Smooth muscle cell (in vitro differentiated cells): ENCODE data around the gene EXO1. TPM values are rescaled to one million over a fixed set of nuclear protein-coding genes. Genes with fewer than 3 reads are reported as not detected.

ENCODE experiments used
- DNase-seq: peaks from one replicate; lab custom pipeline; 2025; ENCODE audit not compliant: unreplicated experiment; lab: John Stamatoyannopoulos, UW
- H2AFZ ChIP-seq: fragments of 200-600 bp; sonication (generic); 2 replicates; pipeline ENCODE4 v1.6.0; 2016; ENCODE audit warnings: antibody characterized with exemption, low read depth, mild to moderate bottlenecking
- H3F3A ChIP-seq: fragments of 200-600 bp; sonication (generic); 2 replicates; pipeline ENCODE4 v1.6.0; 2017; ENCODE audit warnings: antibody characterized with exemption, low read depth
- H3K27ac ChIP-seq: fragments of 200-600 bp; sonication (generic); 2 replicates; pipeline ENCODE4 v1.5.1; 2016; ENCODE audit warnings: low read depth, mild to moderate bottlenecking
- H3K27me3 ChIP-seq: fragments of 200-600 bp; sonication (generic); 2 replicates; pipeline ENCODE4 v1.6.1; 2016; ENCODE audit warnings: low read depth, mild to moderate bottlenecking
- H3K36me3 ChIP-seq: fragments of 200-600 bp; sonication (generic); 2 replicates; pipeline ENCODE4 v1.5.1; 2016; ENCODE audit warnings: low read depth
- H3K4me1 ChIP-seq: fragments of 200-600 bp; sonication (generic); 2 replicates; pipeline ENCODE4 v1.5.1; 2016; ENCODE audit warnings: low read depth
- H3K4me2 ChIP-seq: fragments of 200-600 bp; sonication (generic); 2 replicates; pipeline ENCODE4 v1.6.0; 2016; ENCODE audit warnings: mild to moderate bottlenecking
- H3K4me3 ChIP-seq: fragments of 200-600 bp; sonication (generic); 2 replicates; pipeline ENCODE4 v1.5.1; 2016; ENCODE audit warnings: mild to moderate bottlenecking
- H3K79me2 ChIP-seq: fragments of 200-600 bp; sonication (generic); 2 replicates; pipeline ENCODE4 v1.6.0; 2016; ENCODE audit warnings: low read depth, mild to moderate bottlenecking
- H3K9ac ChIP-seq: fragments of 200-600 bp; sonication (generic); 2 replicates; pipeline ENCODE4 v1.6.0; 2016; ENCODE audit warnings: low read depth
- H3K9me3 ChIP-seq: fragments of 200-600 bp; sonication (generic); replicated peaks from 2 replicates; pipeline ENCODE4 v1.5.1; 2016; ENCODE audit warnings: low read depth
- H4K20me1 ChIP-seq: fragments of 200-600 bp; sonication (generic); 2 replicates; pipeline ENCODE4 v1.6.0; 2016; ENCODE audit warnings: low read depth
- CTCF ChIP-seq: fragments of 200-600 bp; sonication (generic); IDR thresholded peaks from 2 replicates; pipeline ENCODE4 v1.5.1; 2017; ENCODE audit warnings: borderline replicate concordance, mild to moderate bottlenecking, antibody characterized with exemption; ENCODE audit not compliant: insufficient read depth, poor library complexity, severe bottlenecking
- WGBS: methylation state at CpG from one replicate; pipeline ENCODE4 v1.1.7; 2016; ENCODE audit warnings: low lambda C conversion rate; 5-methylcytosine and 5-hydroxymethylcytosine counted together
- polyA plus RNA-seq: library from polyadenylated mRNA; unstranded; fragments of >200 nt; fragmentation: Nextera tagmentation; extraction: Ambion mirVana; gene quantifications from 2 replicates; pipeline ENCODE4 v1.2.1, GENCODE V29; 2016
- total RNA-seq: library from RNA; depleted of rRNA; stranded (reverse); fragments of >200 nt; gene quantifications from 2 replicates; pipeline ENCODE4 v1.2.3, GENCODE V29; 2014

The EXO1 gene
- total and polyA plus RNA-seq, 2 experiments from 2014 or later: 7.5 to 11.0 TPM

- no peak for DNase-seq
- no peaks in the 10 kb centered on the region for H3K79me2 ChIP-seq
- H3K4me3 ChIP-seq: no peak overlapping the region
- H2AFZ ChIP-seq: no peak overlapping the region
- H4K20me1 ChIP-seq: no peaks in the 10 kb centered on the region
- H3K36me3 ChIP-seq: no peaks in the 10 kb centered on the region
- H3K27me3 ChIP-seq: no peaks in the 10 kb centered on the region
- H3K4me1 ChIP-seq: no peaks in the 10 kb centered on the region
- no peak overlapping the region for H3K9ac ChIP-seq
- no peaks in the 10 kb centered on the region for H3F3A ChIP-seq
- WGBS: 78% methylated on average over 4 of the region's 4 CpGs
- no peak overlapping the region for H3K4me2 ChIP-seq
- no peak for TF ChIP-seq CTCF
- H3K27ac ChIP-seq: no peak overlapping the region
- H3K9me3 ChIP-seq: no peaks in the 10 kb centered on the region
Measured at GRCh38 chr1:241927321-241927720, 79.3 kb downstream of the EXO1 start.

DNA sequence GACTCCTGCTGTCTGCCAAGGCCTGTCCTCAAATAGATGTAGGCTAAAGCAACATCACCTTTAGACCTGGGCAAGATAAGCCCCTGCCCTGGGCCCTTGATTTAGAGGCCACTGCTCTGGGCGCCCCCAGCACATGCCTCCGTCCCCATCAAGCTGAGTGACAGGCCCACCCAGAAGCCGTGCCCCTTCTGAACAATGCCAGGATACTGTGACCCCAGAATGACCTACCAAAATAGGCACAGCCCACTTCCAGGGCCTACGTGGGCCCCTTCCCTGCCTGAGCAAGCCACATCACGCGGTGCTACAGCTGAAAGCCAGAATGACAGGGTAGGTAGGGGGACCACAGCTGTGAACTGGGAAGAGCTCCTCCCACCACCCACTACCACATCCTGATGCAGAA is 84.8 kb downstream of the EXO1 start:
- Histone ChIP-seq H3K9me3 (no peaks in the 10 kb centered on the region), H3F3A (no peaks in the 10 kb centered on the region), H4K20me1 (no peaks in the 10 kb centered on the region), H3K79me2 (no peaks in the 10 kb centered on the region), H3K36me3 (no peaks in the 10 kb centered on the region), H2AFZ (no peak overlapping the region), H3K4me1 (peaks cover 3% of the 10 kb centered on the region), H3K9ac (no peak overlapping the region), H3K27me3 (no peaks in the 10 kb centered on the region), H3K27ac (no peak overlapping the region), H3K4me3 (no peak overlapping the region), H3K4me2 (no peak overlapping the region)
- DNase-seq: no peak
- no peak for TF ChIP-seq CTCF
- WGBS: 97% methylated on average over 6 of the region's 6 CpGs

GRCh38 chr1:241934201-241934848 is 86.3 kb downstream of the EXO1 start:
- Histone ChIP-seq H3K4me2 (no peak overlapping the region), H3K9ac (no peak overlapping the region), H3K27me3 (no peaks in the 10 kb centered on the region), H3K9me3 (peaks cover 4% of the 10 kb centered on the region), H4K20me1 (no peaks in the 10 kb centered on the region), H3K79me2 (no peaks in the 10 kb centered on the region), H3K4me3 (no peak overlapping the region), H3K4me1 (peaks cover 3% of the 10 kb centered on the region), H3K36me3 (no peaks in the 10 kb centered on the region), H3F3A (no peaks in the 10 kb centered on the region), H3K27ac (no peak overlapping the region), H2AFZ (no peak overlapping the region)
- WGBS: 70% methylated on average over 12 of the region's 12 CpGs
- no peak for TF ChIP-seq CTCF
- DNase-seq: no peak

GRCh38 chr1:241934866-241935265 is 86.9 kb downstream of the EXO1 start:
- H3K27ac ChIP-seq: no peak overlapping the region
- no peak overlapping the region for H3K4me2 ChIP-seq
- no peaks in the 10 kb centered on the region for H3F3A ChIP-seq
- DNase-seq: no peak
- H2AFZ ChIP-seq: no peak overlapping the region
- no peaks in the 10 kb centered on the region for H4K20me1 ChIP-seq
- H3K9ac ChIP-seq: no peak overlapping the region
- no peaks in the 10 kb centered on the region for H3K36me3 ChIP-seq
- H3K4me3 ChIP-seq: no peak overlapping the region
- no peaks in the 10 kb centered on the region for H3K27me3 ChIP-seq
- no peaks in the 10 kb centered on the region for H3K79me2 ChIP-seq
- peaks cover 4% of the 10 kb centered on the region for H3K9me3 ChIP-seq
- H3K4me1 ChIP-seq: peaks cover 3% of the 10 kb centered on the region
- WGBS: 84% methylated on average over 7 of the region's 7 CpGs
- no peak for TF ChIP-seq CTCF
